ENCODE data around the gene KCNMB2.

DNA sequence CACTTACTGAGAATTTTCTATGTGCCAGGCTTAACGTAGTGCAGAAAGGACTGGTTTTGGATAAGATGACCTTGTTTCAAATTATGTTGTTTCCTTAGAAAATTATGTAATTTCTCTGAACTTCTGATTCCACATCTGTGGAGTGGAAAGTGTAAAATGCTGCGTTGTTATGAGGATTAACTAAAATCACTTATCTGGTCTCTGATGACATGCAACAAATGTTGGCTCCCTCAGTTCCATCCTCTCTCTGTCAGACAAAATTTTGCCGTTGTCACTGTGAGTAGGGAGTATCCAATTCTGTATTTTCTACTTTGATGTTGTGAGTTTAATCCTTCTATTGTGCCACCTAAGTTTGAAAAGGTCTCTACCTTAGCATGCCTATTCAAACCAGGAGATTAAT is 175.5 kb downstream of the KCNMB2 start:
- TF ChIP-seq, protein P1, sequence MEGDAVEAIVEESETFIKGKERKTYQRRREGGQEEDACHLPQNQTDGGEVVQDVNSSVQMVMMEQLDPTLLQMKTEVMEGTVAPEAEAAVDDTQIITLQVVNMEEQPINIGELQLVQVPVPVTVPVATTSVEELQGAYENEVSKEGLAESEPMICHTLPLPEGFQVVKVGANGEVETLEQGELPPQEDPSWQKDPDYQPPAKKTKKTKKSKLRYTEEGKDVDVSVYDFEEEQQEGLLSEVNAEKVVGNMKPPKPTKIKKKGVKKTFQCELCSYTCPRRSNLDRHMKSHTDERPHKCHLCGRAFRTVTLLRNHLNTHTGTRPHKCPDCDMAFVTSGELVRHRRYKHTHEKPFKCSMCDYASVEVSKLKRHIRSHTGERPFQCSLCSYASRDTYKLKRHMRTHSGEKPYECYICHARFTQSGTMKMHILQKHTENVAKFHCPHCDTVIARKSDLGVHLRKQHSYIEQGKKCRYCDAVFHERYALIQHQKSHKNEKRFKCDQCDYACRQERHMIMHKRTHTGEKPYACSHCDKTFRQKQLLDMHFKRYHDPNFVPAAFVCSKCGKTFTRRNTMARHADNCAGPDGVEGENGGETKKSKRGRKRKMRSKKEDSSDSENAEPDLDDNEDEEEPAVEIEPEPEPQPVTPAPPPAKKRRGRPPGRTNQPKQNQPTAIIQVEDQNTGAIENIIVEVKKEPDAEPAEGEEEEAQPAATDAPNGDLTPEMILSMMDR (IDR thresholded peaks at IDR 0.05): no peak
- TF ChIP-seq EP300 (IDR thresholded peaks at IDR 0.05; ENCODE audit: low read depth): no peak
- TF ChIP-seq POLR2A (IDR thresholded peaks at IDR 0.05): no peak
- TF ChIP-seq POLR2AphosphoS5 (IDR thresholded peaks at IDR 0.05): no peak

Data from transverse colon (tissue), 4 donors.